ENCODE results near the gene FGF2. TPM values are rescaled to one million over a fixed set of nuclear protein-coding genes. Genes with fewer than 3 reads are reported as not detected.

Gene FGF2
- polyA plus RNA-seq, 1 experiment, result 25.1 TPM

DNA sequence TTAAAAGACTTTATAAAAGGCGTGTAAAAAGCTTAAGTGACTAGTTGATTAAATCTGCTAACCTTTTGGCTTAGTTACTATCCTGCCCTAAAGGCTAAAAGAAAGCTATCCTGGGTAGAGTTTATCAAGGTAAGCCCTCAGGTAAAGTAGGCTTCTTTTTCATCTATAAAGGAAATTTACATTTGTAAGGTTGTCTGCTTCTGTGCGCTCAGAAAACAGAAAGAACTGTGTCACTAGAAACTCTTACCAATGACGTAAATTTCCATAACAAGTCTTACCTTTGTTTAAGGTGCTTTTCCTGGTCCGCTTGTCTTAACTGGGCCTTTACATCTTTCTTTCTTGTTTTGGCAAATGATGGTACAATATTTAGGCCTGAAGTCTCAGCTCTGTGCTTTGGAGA is 37.7 kb upstream of the FGF2 start:
- no peaks in the 10 kb centered on the region for H3K27me3 ChIP-seq (ENCODE audit: control insufficient read depth, insufficient read depth, low read length)
- ChIA-PET POLR2A (no interaction called here), CTCF (interaction anchor here (1.5 kb wide), 1 partner anchor 31 kb away, joined by 7 read pairs; no protein-coding TSS in a partner anchor)
- no peak overlapping the region for H3K27ac ChIP-seq (ENCODE audit: low read depth, low read length)
- no peaks in the 10 kb centered on the region for H3K9me3 ChIP-seq (ENCODE audit: control insufficient read depth, insufficient read depth, low read length)
- no peak overlapping the region for H3K4me3 ChIP-seq (ENCODE audit: low read depth, low read length)
- TF ChIP-seq, protein P1, sequence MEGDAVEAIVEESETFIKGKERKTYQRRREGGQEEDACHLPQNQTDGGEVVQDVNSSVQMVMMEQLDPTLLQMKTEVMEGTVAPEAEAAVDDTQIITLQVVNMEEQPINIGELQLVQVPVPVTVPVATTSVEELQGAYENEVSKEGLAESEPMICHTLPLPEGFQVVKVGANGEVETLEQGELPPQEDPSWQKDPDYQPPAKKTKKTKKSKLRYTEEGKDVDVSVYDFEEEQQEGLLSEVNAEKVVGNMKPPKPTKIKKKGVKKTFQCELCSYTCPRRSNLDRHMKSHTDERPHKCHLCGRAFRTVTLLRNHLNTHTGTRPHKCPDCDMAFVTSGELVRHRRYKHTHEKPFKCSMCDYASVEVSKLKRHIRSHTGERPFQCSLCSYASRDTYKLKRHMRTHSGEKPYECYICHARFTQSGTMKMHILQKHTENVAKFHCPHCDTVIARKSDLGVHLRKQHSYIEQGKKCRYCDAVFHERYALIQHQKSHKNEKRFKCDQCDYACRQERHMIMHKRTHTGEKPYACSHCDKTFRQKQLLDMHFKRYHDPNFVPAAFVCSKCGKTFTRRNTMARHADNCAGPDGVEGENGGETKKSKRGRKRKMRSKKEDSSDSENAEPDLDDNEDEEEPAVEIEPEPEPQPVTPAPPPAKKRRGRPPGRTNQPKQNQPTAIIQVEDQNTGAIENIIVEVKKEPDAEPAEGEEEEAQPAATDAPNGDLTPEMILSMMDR (IDR thresholded peaks at IDR 0.05; ENCODE audit: low read depth, low read length), result no peak
- DNase-seq (ENCODE audit: low read depth, low spot score), result no peak

DNA sequence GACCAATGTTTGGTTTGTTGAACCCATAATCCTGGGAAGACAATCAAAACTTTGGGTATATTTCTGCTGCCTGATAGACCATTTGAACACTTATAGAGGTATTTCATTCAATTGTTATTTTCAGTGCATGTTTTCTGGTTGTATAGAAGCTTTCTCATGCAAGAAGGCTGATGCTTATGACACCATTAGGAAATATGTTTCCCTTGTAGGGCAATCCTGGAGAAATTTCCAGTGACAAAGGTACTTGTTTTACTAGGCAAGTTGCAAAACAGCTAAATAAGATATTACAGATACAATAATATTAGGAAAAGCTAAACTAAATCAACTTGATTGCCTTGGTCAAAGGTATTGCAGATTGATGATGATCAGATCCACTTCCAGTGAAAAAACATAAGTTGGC is 32.8 kb upstream of the FGF2 start:
- TF ChIP-seq, protein P1 (IDR thresholded peaks at IDR 0.05; ENCODE audit: low read depth, low read length), result no peak

DNA sequence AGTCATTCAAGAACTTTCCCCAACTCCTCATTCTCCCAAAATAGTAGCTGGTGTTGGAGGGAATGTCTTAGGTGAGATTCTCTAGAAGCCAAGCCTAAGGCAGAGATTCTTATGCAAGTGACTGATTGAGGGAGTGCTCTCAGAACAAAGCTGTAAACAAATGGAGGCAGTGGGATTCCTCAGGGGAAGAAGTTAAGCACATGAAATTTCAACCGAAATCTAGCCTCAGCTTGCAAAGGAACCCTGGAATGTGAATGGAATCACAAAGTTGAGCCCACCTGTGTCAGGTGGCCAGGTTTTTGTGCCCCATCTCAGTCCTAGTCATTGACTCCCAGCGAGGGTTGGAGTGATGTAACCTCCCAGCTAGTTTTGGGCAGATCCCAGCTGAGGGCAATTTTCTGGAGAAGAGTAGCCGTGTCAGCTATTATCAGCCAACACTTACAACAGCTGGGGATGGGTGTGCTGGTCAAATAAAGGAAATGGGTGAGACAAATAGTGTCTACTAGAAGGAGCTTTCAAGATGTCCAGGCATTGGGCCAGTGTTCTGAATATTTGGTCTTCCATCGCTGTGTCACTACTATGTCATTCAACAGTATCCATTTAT is 29.7 kb upstream of the FGF2 start:
- Histone ChIP-seq H3K9me3 (ENCODE audit: control insufficient read depth, insufficient read depth, low read length) (no peaks in the 10 kb centered on the region), H3K27ac (ENCODE audit: low read depth, low read length) (peak overlapping the region; percentile 93), H3K27me3 (ENCODE audit: control insufficient read depth, insufficient read depth, low read length) (no peaks in the 10 kb centered on the region), H3K4me3 (ENCODE audit: low read depth, low read length) (no peak overlapping the region)
- DNase-seq (ENCODE audit: low read depth, low spot score), result no peak
- CTCF ChIA-PET, result interaction anchor here (0.8 to 1.7 kb wide), 3 partner anchors 39 to 117 kb away, joined by 3 to 7 read pairs (median 3); no protein-coding TSS in a partner anchor
- POLR2A ChIA-PET, result interaction anchor here (1.0 kb wide), 1 partner anchor 14 kb away, joined by 6 read pairs; no protein-coding TSS in a partner anchor
- TF ChIP-seq, protein P1 (IDR thresholded peaks at IDR 0.05; ENCODE audit: low read depth, low read length), result no peak

More for the DNA sequence above, 32.8 kb upstream of the FGF2 start:
- ChIA-PET CTCF (no interaction called here), POLR2A (no interaction called here)
- DNase-seq (ENCODE audit: low read depth, low spot score), result no peak
- Histone ChIP-seq H3K9me3 (ENCODE audit: control insufficient read depth, insufficient read depth, low read length) (no peaks in the 10 kb centered on the region), H3K4me3 (ENCODE audit: low read depth, low read length) (no peak overlapping the region), H3K27me3 (ENCODE audit: control insufficient read depth, insufficient read depth, low read length) (no peaks in the 10 kb centered on the region), H3K27ac (ENCODE audit: low read depth, low read length) (no peak overlapping the region)

DNA sequence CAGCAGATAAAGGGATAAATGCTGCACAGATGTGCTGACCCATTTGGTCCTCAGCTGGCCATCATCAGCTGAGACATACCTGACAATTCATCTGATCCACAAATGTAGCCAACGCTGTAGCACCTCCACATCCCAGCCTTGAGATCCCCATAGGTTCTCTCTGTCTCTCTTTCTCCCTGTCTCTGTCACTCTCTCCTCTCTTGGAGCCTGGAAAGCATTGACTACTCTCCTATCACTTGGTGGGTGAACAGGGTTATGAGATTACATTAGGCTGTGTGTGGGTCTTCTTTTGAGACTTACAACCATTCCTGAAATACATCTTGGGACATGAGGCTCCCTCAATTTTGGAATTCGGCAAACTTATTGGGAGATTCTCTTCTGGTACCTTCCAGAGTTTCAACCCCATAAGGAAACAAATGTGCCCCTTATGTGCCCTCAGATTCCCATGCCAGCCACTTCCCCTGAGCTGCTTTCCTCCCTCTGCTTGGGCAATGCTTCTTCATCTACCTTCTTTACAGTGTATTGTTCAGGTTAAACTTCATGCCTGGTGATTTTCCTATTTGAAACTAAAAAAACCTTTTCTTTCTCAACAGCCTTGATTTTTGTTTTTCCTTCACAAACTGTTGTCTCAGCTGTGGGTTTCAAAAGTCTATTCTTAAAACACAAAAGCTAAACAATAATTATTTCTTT is 29.1 kb upstream of the FGF2 start:
- H3K27me3 ChIP-seq (ENCODE audit: control insufficient read depth, insufficient read depth, low read length), result no peaks in the 10 kb centered on the region
- no peaks in the 10 kb centered on the region for H3K9me3 ChIP-seq (ENCODE audit: control insufficient read depth, insufficient read depth, low read length)
- DNase-seq (ENCODE audit: low read depth, low spot score), result no peak
- ChIA-PET POLR2A (no interaction called here), CTCF (interaction anchor here (1.3 to 1.7 kb wide), 3 partner anchors 40 to 117 kb away, joined by 3 to 7 read pairs (median 5); no protein-coding TSS in a partner anchor)
- peak overlapping the region; percentile 93 for H3K27ac ChIP-seq (ENCODE audit: low read depth, low read length)
- H3K4me3 ChIP-seq (ENCODE audit: low read depth, low read length), result no peak overlapping the region
- TF ChIP-seq, protein P1 (IDR thresholded peaks at IDR 0.05; ENCODE audit: low read depth, low read length), result no peak

DNA sequence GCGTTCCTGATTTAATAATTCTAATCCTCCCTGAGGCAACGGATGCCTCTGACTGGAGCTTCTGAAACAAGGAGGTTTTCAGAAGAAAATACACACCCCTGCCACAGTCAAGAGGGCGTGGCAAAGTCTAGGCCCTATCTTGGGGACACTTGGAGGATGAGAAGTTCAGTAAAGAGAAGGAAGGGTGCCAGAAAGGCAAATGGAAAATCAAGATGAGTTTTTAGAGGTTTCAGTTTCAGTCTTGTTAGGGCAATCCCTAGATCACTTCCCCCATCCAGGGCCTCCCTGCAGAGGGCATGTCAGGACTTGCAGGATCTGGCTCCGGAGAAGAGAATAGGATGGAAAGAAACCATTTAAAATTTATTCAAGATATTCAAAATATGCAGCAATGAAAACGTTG is 28.5 kb upstream of the FGF2 start:
- TF ChIP-seq, protein P1 (IDR thresholded peaks at IDR 0.05; ENCODE audit: low read depth, low read length), result 0 out of 2 replicates have a peak, but pooled peaks have one; percentile 14
- Histone ChIP-seq H3K27ac (ENCODE audit: low read depth, low read length) (peak overlapping the region; percentile 93), H3K27me3 (ENCODE audit: control insufficient read depth, insufficient read depth, low read length) (no peaks in the 10 kb centered on the region), H3K9me3 (ENCODE audit: control insufficient read depth, insufficient read depth, low read length) (no peaks in the 10 kb centered on the region), H3K4me3 (ENCODE audit: low read depth, low read length) (no peak overlapping the region)
- peak; percentile 88 for DNase-seq (ENCODE audit: low read depth, low spot score)
- ChIA-PET CTCF (interaction anchor here (1.3 to 1.7 kb wide), 3 partner anchors 40 to 116 kb away, joined by 3 to 7 read pairs (median 5); no protein-coding TSS in a partner anchor), POLR2A (no interaction called here)
